LNCaP clone FGC (cell line): ENCODE measurements around the gene SRRM3.
"Not testable (repeated sequence)": the region's sequence is repeated elsewhere in the genome, so short reads cannot be mapped to it uniquely, and the experiment has no call there.

ENCODE experiments used
- DNase-seq: peaks from one replicate; pipeline ENCODE4 v3.0.0-alpha.2; 2011; ENCODE audit warnings: low read depth
- H3K4me3 ChIP-seq: 2 replicates; pipeline ENCODE4 v1.5.1; 2011; ENCODE audit warnings: mild to moderate bottlenecking, low read depth, low read length, control low read depth
- CTCF ChIP-seq: IDR thresholded peaks from 2 replicates; pipeline ENCODE4 v1.5.1; 2012; ENCODE audit warnings: mild to moderate bottlenecking; ENCODE audit not compliant: control insufficient read depth, insufficient read depth; ENCODE audit errors: extremely low read depth

SRRM3 gene

DNA sequence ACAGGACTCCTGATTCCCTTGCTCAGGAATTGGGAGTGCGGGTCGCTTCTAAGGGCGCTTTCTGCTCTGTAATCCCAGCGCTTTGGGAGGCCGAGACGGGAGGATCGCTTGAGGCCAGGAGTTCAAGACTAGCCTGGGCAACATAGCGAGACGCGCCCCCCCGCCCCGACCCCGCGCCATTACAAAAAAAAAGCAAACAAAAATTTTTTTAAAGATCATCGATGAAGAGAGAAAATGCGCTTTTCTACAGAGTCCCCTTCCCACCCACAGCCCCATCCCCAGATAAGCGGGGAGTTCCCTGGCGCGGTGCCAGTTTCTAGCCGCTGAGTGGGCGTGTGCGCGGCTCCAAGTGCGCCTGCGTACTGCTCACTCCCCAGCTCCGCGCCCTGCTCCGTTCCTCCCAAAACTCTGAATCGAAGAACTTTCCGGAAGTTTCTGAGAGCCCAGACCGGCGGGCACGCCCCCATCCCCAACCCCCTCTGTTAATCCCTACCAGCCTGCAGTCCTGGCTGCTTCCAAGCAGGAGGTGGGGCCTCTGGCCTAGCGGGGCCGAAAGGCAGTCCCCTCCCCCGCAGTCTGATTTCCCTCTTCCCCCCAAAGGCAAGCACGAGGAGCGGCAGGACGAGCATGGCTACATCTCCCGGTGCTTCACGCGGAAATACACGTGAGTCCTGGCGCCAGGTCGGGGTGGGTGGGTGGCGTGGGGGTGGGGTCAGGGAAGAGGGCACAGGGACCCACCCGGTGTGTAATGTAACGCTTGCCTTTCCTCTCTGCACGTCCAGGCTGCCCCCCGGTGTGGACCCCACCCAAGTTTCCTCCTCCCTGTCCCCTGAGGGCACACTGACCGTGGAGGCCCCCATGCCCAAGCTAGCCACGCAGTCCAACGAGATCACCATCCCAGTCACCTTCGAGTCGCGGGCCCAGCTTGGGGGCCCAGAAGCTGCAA, 101.8 kb downstream of the SRRM3 start:
- peak; percentile 67 for DNase-seq
- no peak for TF ChIP-seq CTCF
- peak overlapping the region; percentile 91 for H3K4me3 ChIP-seq

DNA sequence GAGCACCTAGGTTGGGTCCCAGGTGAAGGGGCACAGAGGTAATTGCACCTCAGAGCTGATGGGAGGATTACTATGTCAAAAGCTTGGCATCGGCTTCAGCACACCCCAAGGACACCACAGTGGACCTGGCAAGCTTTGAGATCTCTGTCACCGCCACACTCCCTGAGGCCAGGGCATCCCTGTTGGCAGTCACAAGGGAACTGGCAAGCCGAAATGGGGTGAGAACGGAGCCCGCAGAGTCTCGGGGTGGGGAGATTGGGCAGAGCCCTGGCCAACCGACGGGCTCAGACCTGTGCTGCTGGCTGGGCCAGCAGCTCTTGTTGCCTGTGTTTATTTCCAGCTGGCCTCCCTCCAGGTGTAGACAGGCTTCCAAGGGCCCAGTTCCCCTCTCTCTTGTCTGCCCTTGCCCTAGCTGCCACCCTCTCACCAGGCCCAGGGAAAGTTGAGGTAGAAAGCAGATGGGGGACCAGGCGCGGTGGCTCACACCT, 103.2 kb downstream of the SRRM3 start:
- TF ChIP-seq CTCF = no peak
- peak; percentile 72 for DNase-seq
- no peak overlapping the region for H3K4me3 ChIP-seq

DNA sequence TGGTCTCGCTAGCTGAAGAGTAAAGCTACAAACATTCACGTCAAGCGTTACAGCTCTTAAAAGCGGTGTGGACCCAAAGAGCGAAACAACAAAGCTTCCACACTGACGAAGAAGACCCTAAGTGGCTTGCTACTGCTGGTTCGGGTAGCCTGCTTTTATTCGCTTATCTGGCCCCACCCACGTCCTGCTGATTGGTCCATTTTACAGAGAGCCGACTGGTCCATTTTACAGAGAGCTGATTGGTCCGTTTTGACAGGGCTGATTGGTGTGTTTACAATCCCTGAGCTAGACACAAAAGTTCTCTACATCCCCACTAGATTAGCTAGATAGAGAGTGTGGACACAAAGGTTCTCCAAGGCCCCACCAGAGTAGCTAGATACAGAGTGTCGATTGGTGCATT, 107.2 kb downstream of the SRRM3 start:
- not testable (repeated sequence) for H3K4me3 ChIP-seq, DNase-seq

DNA sequence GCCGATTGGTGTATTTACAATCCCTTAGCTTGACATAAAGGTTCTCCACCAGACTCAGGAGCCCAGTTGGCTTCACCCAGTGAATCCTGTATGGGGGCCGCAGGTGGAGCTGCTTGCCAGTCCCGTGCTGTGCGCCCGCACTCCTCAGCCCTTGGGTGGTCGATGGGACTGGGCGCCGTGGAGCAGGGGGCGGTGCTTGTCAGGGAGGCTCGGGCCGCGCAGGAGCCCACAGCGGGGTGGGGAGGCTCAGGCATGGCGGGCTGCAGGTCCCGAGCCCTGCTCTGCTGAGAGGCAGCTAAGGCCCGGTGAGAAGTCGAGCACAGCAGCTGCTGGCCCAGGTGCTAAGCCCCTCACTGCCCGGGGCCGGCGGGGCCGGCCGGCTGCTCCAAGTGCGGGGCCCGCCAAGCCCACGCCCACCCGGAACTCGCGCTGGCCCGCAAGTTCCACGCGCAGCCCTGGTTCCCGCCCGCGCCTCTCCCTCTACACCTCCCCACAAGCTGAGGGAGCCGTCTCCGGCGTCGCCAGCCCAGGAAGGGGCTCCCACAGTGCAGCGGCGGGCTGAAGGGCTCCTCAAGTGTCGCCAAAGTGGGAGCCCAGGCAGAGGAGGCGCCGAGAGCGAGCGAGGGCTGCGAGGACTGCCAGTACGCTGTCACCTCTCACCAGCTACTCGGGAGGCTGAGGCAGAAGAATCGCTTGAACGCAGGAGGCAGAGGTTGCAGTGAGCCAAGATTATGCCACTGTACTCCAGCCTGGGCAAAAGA, 107.8 kb downstream of the SRRM3 start:
- DNase-seq, H3K4me3 ChIP-seq: not testable (repeated sequence)

- TF ChIP-seq CTCF = no peak
- no peak overlapping the region for H3K4me3 ChIP-seq
- no peak for DNase-seq
Measured at GRCh38 chr7:76310102-76310957, 108.6 kb downstream of the SRRM3 start.

GRCh38 chr7:76311838-76312237, 110.1 kb downstream of the SRRM3 start:
- not testable (repeated sequence) for DNase-seq

DNA sequence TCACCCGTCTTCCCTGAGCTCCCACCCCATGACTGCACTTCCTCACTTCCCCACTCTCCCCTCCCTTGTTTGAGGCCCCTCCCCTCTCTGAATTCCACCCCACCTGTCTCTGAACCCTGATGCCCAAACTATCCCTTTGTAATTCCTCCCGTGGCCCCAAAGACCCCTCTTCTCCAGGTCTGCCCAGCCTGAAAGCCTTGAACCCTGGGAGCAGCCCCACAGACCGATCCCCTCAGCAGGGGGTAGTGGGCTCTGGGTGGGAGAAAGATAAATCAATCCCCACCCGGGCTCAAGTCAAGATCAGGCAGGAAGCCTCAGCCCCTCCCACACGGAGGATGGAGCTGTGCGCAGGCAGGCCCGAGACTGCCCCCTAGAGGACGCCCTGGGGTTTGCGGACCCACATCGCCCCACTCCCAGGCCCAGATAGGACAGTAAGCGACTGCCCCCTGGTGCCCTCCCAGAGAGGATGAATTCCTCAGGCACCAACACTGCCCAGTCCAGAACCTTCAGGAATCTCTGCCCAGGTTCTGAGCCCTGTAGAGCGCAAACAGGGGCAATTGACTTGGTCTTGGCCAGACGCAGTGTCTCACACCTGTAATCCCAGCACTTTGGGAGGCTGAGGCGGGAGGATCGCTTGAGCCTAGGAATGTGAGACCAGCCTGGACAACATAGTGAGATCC, 112.5 kb downstream of the SRRM3 start:
- no peak overlapping the region for H3K4me3 ChIP-seq
- TF ChIP-seq CTCF = peak; percentile 100
- peak; percentile 68 for DNase-seq

More at GRCh38 chr7:76311838-76312237, 110.1 kb downstream of the SRRM3 start:
- not testable (repeated sequence) for H3K4me3 ChIP-seq

DNA sequence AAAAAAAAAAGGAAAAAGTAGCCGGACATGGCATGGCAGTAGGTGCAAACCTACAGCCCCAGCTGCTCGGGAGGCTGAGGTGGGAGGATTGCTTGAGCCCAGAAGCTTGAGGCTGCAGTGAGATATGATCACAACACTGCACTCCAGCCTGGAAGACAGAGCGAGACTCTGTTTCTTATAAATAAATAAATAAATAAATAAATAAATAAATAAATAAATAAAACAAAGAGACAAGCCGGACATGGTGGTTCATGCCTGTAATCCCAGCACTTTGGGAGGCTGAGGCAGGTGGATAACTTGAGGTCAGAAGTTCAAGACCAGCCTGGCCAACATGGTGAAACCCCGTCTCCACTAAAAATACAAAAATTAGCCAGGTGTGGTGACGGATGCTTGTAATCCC, 113.0 kb downstream of the SRRM3 start:
- not testable (repeated sequence) for H3K4me3 ChIP-seq, DNase-seq
